Stimulated activated CD8-positive, alpha-beta memory T cell treated with anti-CD3 and anti-CD28 coated beads, Interleukin-15, amount 100 ng/mL, for 4 hours (primary cell): Measurements from ENCODE around the gene RGS11.
"Not testable (repeated sequence)": the region's sequence is repeated elsewhere in the genome, so short reads cannot be mapped to it uniquely, and the experiment has no call there.

Experiments
- DNase-seq, 2 donors: peaks; one replicate each; pipeline ENCODE4 v3.0.0-alpha.2; 2020; ENCODE audit warnings: low read depth in 2 of 2

The RGS11 gene

GRCh38 chr16:280552-280951 is 4.8 kb upstream of the RGS11 start, which contains the start of gene ARHGDIG:
ARHGDIG (plus strand) TSS chr16:280591; CDS start chr16:280681, 90 bp downstream.
- DNase-seq, result no peak

GRCh38 chr16:280005-280460 is 4.3 kb upstream of the RGS11 start:
- no peak for DNase-seq

- DNase-seq, result no peak
Observed at GRCh38 chr16:279531-279930, 3.8 kb upstream of the RGS11 start.

- DNase-seq, result no peak
Observed at GRCh38 chr16:278863-279366, 3.2 kb upstream of the RGS11 start.

- no peak for DNase-seq
Observed at GRCh38 chr16:276426-277077, 808 bp upstream of the RGS11 start.

- no peak for DNase-seq
Observed at GRCh38 chr16:275041-275641, 603 bp downstream of the RGS11 start.

- DNase-seq, result no peak
Observed at GRCh38 chr16:273547-274421, 2.0 kb downstream of the RGS11 start.

GRCh38 chr16:272633-273546 is 2.9 kb downstream of the RGS11 start:
- DNase-seq, result no peak

- DNase-seq, result no peak
Observed at GRCh38 chr16:270381-271255, 5.1 kb downstream of the RGS11 start.

- no peak for DNase-seq
Observed at GRCh38 chr16:269061-269796, 6.5 kb downstream of the RGS11 start.

- DNase-seq, result no peak
Observed at GRCh38 chr16:268141-269053, 7.3 kb downstream of the RGS11 start.

GRCh38 chr16:267562-267961 is 8.2 kb downstream of the RGS11 start:
- not testable (repeated sequence) for DNase-seq

- no peak for DNase-seq
Observed at GRCh38 chr16:266258-267164, 9.2 kb downstream of the RGS11 start.

- DNase-seq, result no peak
Observed at GRCh38 chr16:265711-266110, 10.0 kb downstream of the RGS11 start.

GRCh38 chr16:265002-265529 is 10.7 kb downstream of the RGS11 start:
- DNase-seq, result no peak

GRCh38 chr16:264440-264951 is 11.2 kb downstream of the RGS11 start:
- no peak for DNase-seq

- DNase-seq, result no peak
Observed at GRCh38 chr16:263944-264343, 11.8 kb downstream of the RGS11 start.
